ENCODE measurements around the gene FZD10.

The FZD10 gene, protein sequence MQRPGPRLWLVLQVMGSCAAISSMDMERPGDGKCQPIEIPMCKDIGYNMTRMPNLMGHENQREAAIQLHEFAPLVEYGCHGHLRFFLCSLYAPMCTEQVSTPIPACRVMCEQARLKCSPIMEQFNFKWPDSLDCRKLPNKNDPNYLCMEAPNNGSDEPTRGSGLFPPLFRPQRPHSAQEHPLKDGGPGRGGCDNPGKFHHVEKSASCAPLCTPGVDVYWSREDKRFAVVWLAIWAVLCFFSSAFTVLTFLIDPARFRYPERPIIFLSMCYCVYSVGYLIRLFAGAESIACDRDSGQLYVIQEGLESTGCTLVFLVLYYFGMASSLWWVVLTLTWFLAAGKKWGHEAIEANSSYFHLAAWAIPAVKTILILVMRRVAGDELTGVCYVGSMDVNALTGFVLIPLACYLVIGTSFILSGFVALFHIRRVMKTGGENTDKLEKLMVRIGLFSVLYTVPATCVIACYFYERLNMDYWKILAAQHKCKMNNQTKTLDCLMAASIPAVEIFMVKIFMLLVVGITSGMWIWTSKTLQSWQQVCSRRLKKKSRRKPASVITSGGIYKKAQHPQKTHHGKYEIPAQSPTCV

DNA sequence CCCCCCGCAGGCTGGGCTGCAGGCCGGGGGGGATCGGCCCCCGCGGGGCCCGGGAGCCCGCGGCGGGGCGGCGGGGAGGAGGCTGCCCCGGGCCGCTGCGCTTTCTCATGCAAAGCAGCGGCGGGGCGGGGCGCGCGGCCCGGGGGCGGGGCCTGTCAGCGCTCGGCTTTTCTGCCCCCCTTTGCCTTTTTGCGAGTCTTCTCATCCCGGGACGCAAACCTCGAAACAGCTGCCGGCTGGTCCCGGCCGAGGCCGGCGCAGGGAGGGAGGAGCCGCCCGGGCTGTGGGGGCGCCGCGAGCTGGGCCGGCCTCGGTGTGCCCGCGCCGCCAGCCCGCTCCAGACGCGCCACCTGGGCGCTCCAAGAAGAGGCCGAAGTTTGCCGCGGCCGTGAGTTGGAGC lies at the start of gene FZD10:
Gene FZD10, plus strand, starts transcription at position 198 of the 400 bp plus-strand sequence. CDS start 479 bp downstream, outside the sequence.
- no peak for FAIRE-seq
- TF ChIP-seq, protein P1, sequence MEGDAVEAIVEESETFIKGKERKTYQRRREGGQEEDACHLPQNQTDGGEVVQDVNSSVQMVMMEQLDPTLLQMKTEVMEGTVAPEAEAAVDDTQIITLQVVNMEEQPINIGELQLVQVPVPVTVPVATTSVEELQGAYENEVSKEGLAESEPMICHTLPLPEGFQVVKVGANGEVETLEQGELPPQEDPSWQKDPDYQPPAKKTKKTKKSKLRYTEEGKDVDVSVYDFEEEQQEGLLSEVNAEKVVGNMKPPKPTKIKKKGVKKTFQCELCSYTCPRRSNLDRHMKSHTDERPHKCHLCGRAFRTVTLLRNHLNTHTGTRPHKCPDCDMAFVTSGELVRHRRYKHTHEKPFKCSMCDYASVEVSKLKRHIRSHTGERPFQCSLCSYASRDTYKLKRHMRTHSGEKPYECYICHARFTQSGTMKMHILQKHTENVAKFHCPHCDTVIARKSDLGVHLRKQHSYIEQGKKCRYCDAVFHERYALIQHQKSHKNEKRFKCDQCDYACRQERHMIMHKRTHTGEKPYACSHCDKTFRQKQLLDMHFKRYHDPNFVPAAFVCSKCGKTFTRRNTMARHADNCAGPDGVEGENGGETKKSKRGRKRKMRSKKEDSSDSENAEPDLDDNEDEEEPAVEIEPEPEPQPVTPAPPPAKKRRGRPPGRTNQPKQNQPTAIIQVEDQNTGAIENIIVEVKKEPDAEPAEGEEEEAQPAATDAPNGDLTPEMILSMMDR (IDR thresholded peaks at IDR 0.05; ENCODE audit: insufficient read depth, missing control alignments) = no peak
- no peak for DNase-seq (ENCODE audit: insufficient read length, low spot score)

DNA sequence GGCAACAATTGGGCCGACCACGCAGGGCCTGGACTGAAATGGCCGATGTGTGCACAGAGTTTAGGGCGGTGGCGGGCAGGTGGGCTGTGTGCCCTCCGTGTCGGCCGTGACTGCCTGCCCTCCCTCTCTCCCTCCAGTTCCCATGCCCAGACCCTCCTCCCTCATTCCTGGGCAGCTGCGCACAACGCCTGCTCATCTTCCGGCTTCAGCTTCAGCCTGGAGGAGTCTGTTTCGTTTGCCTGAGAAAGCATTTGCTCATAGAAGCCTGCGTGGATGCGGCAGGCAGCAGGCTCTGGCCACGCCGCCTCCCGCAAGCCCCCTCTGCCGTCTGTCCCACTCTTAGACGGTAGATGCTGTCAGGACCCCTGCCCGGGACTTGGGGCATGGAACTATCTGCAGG lies 47.3 kb upstream of the FZD10 start:
- TF ChIP-seq, protein P1 (IDR thresholded peaks at IDR 0.05; ENCODE audit: insufficient read depth, missing control alignments) = no peak
- DNase-seq (ENCODE audit: insufficient read length, low spot score) (no peak), FAIRE-seq (no peak)

DNA sequence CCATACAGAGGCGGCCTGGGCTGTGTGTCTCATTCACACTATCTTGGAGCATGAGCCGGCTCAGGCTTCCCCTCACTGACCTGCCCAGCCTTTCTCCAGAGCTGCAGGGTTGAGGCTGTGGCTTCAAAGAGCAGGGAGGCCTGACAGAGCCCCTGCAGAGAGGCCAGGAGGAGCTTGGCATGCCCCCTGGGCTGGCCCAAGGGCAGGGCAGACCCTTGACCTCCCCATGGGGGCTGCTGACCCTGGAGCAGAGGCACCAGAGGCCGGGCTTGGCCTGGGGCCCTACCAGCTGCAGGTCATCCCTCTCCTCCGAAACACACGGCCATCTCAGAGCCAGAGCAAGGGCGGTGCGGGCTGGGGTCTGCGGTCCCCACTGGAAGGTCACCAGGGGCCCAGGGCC lies 46.6 kb upstream of the FZD10 start:
- DNase-seq (ENCODE audit: insufficient read length, low spot score) (no peak), FAIRE-seq (no peak)
- TF ChIP-seq, protein P1 (IDR thresholded peaks at IDR 0.05; ENCODE audit: insufficient read depth, missing control alignments) = no peak

DNA sequence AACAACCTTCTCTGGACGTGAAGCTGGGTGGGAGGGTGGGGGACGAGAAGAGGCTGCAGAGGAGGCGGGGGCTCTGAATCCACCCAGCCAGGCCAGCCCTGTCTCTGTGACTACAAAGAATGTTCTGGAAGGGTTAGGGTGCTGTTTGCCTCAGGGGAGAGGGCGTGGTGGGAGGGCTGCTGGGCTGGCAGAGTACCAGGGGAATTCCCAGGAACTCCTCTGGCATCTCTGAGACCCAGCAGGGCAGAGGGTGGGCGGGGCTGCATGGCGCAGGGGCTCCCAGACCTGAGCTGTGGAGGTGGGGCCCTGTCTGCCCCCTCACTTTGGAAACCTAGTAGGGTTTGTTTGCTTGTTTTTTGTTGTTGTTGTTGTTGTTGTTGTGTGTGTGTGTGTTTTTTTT lies 45.5 kb upstream of the FZD10 start:
- DNase-seq (ENCODE audit: insufficient read length, low spot score) (no peak), FAIRE-seq (no peak)
- TF ChIP-seq, protein P1 (IDR thresholded peaks at IDR 0.05; ENCODE audit: insufficient read depth, missing control alignments) = no peak

DNA sequence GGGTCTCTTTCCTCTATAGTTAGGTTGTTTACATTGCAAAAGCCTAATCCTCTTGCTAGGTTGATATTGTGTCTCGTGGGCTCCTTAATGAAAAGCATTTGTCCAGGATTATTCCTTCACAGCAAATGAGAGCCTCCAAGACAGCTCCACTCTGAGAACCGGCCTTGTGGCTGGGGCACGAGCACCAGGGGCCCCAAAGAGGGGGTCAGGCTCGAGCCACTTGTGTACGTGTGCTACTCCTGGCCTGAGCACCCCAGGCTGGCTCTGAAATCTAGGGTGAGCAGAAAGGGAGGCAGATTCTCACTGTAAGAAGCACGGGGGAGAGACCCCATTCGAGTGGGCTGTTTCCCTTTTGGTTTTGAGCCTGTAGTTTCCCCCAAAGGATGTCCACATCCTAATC lies 45.0 kb upstream of the FZD10 start:
- TF ChIP-seq, protein P1 (IDR thresholded peaks at IDR 0.05; ENCODE audit: insufficient read depth, missing control alignments) = no peak
- DNase-seq (ENCODE audit: insufficient read length, low spot score) (no peak), FAIRE-seq (no peak)

DNA sequence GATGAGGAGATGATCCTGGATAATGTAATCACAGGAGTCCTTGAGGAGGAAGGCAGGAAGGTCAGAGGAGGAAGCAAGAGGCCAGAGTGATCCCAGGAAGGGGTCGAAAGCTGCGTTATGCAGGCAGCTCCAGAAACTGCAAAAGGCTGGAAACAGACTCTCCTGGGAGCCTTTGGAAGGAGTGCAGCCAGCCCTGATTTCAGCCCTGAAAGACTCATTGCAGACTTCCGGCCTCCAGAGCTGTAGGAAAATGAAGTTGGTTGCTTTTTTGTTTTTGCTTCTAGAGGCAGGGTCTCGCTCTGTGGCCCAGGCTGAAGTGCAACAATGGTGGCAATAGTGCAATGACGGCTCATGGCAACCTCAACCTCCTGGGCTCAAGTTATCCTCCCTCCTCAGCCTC lies 44.6 kb upstream of the FZD10 start:
- DNase-seq (ENCODE audit: insufficient read length, low spot score) = no peak
- TF ChIP-seq, protein P1 (IDR thresholded peaks at IDR 0.05; ENCODE audit: insufficient read depth, missing control alignments) = no peak
- FAIRE-seq = no peak

DNA sequence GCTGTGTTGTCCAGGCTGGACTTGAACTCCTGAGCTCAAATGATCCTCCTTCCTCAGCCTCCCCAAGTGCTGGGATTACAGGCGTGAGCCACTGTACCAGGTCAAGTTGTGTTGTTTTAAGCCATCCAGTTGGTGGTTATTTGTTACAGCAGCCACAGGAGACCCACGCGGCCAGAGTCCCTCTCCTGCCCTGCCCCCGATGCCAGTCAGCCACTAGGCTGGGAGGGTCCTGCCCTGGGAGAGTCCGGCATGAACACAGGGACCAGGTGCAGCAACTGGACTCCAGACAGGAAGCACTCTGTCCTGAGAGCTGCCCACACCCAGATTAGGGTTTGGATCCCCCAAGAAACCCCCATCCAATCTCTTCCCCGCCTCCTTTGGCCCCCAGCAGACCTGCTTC lies 44.1 kb upstream of the FZD10 start:
- TF ChIP-seq, protein P1 (IDR thresholded peaks at IDR 0.05; ENCODE audit: insufficient read depth, missing control alignments) = no peak
- FAIRE-seq = no peak
- no peak for DNase-seq (ENCODE audit: insufficient read length, low spot score)

All from D721Med (cell line).